OCI-M2 (cell line): ENCODE data around the gene COL4A4.

ENCODE experiments used
- DNase-seq: peaks from one replicate; lab custom pipeline; 2025; ENCODE audit not compliant: unreplicated experiment; lab: John Stamatoyannopoulos, UW

The COL4A4 gene

GRCh38 chr2:226985583-226985946 lies 178.4 kb downstream of the COL4A4 start:
- DNase-seq = no peak

- no peak for DNase-seq
Observed at GRCh38 chr2:226984750-226985582, 179.0 kb downstream of the COL4A4 start.

- DNase-seq = no peak
Observed at GRCh38 chr2:226983895-226984749, 179.9 kb downstream of the COL4A4 start.

GRCh38 chr2:226981791-226982326 lies 182.1 kb downstream of the COL4A4 start:
- DNase-seq = no peak

GRCh38 chr2:226979004-226979403 lies 185.0 kb downstream of the COL4A4 start:
- no peak for DNase-seq

- no peak for DNase-seq
Observed at GRCh38 chr2:226978300-226978699, 185.7 kb downstream of the COL4A4 start.

- no peak for DNase-seq
Observed at GRCh38 chr2:226977775-226978190, 186.2 kb downstream of the COL4A4 start.

GRCh38 chr2:226973816-226974215 lies 190.2 kb downstream of the COL4A4 start:
- DNase-seq = no peak

GRCh38 chr2:226971770-226972169 lies 192.2 kb downstream of the COL4A4 start:
- DNase-seq = no peak

- DNase-seq = no peak
Observed at GRCh38 chr2:226971084-226971483, 192.9 kb downstream of the COL4A4 start.

- DNase-seq = no peak
Observed at GRCh38 chr2:226970362-226970761, 193.6 kb downstream of the COL4A4 start.

GRCh38 chr2:226969417-226970080 lies 194.5 kb downstream of the COL4A4 start:
- DNase-seq = no peak

- no peak for DNase-seq
Observed at GRCh38 chr2:226965376-226965775, 198.6 kb downstream of the COL4A4 start.

- no peak for DNase-seq
Observed at GRCh38 chr2:226963528-226963927, 200.5 kb downstream of the COL4A4 start.

GRCh38 chr2:226962176-226962773 lies 201.7 kb downstream of the COL4A4 start:
- DNase-seq = no peak

GRCh38 chr2:226959418-226959817 lies 204.6 kb downstream of the COL4A4 start:
- no peak for DNase-seq

GRCh38 chr2:226956659-226957058 lies 207.3 kb downstream of the COL4A4 start:
- DNase-seq = no peak

- DNase-seq = no peak
Observed at GRCh38 chr2:226953826-226954225, 210.2 kb downstream of the COL4A4 start.

GRCh38 chr2:226953206-226953605 lies 210.8 kb downstream of the COL4A4 start:
- DNase-seq = no peak
